ENCODE measurements around the gene FAM162A. TPM values are rescaled to one million over a fixed set of nuclear protein-coding genes. Genes with fewer than 3 reads are reported as not detected.
"Not testable (repeated sequence)": the region's sequence is repeated elsewhere in the genome, so short reads cannot be mapped to it uniquely, and the experiment has no call there.

FAM162A gene
- total RNA-seq, 2 experiments from 2014 or later: 106 to 109 TPM

DNA sequence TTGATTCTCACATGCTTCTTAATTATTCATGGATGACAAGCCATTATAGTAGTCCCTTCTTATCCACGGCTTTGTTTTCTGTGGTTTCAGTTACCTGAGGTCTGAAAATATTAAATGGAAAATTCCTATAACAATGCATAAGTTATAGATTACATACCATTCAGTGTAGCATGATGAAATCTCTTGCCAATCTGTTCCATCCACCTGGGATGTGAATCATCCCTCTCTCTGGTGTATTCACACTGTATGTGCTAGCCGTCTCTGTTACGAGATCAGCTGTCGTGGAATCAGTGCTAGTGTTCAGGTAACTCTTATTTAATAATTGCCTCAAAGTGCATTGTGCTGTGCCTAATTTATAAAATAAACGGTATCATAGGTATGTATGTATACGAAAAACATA, 26.7 kb downstream of the FAM162A start:
- ChIA-PET POLR2A (no interaction called here), CTCF (no interaction called here)

DNA sequence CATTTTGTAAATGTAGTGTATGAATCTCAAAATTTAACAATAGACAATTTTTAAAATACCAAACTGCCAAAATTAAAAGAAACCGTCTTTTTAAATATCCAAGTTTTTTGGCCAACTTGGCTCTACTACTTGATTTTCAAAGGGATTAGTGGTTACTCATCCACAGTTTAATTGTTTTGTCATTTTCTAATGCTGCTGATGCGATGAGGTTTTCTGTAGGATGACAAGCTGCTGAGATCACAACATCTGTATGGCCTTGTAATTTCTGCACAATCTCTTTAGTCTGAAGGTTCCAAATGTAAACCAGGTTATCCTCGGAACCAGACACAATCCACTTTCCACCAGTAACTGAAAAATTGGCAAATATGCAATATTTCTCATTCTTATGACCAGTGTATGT, 30.4 kb downstream of the FAM162A start:
- ChIA-PET POLR2A (no interaction called here), CTCF (no interaction called here)

GRCh38 chr3:122415104-122415744, 31.2 kb downstream of the FAM162A start:
- ChIA-PET POLR2A (interaction anchor here (0.5 to 2.5 kb wide), 5 partner anchors 31 to 264 kb away, joined by 3 to 15 read pairs (median 4); partner anchors contain the start of genes FAM162A and KPNA1), CTCF (interaction anchor here (0.5 to 1.7 kb wide), 3 partner anchors 8 to 574 kb away, joined by 3 to 7 read pairs (median 6); partner anchors contain the start of gene FAM162A)

DNA sequence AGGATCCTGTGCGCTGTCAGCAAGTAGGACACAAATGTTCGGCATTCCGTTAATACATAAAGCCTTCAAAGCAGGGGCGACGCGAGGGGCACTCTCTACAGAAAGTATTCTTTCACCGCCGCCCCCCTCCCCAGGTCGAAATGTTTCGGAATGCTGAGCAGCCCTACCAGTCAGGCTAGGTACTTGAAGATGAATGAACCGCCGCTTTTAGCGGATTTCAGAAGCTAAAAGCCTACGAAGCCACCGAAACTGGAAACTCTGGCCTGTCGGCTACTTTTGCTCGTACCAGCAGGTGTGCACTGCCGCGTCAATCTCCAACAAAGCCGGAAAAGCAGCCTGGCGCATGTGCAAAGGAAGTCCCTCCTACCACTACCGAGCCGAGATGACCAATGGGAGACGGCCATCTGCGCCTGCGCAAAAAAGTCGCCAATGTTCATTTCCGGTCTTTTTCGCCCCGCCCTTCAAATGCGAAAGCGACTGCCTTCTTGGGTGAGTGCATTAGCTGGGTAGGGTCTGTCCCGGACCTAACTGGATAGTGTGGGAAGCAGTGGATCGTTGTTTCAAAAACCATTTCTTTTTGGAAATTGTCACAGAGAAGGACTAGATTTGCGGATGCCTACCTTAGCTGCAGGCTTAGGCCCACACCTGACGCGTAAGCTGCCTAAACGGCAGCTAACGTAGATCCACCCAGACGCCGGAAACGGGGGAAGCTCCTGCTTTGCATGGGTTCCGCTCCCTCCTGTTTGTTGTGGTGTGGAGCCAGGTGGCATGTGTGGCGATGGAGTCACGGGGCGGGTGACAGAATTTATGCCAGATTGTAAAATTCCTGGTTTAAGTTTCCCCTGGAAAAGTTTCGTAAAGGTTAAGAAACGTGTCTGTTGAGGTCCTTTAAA, 32.0 kb downstream of the FAM162A start, which contains the start of gene WDR5B:
TSS of gene WDR5B (minus strand) at position 301 of the 893 bp plus-strand sequence. CDS start 534 bp downstream, outside the sequence.
- ChIA-PET POLR2A (interaction anchor here (0.5 to 2.5 kb wide), 7 partner anchors 23 to 265 kb away, joined by 3 to 15 read pairs (median 4); partner anchors contain the start of genes FAM162A, KPNA1 and PARP14), CTCF (interaction anchor here (0.5 to 1.7 kb wide), 4 partner anchors 9 to 575 kb away, joined by 3 to 7 read pairs (median 6); partner anchors contain the start of gene FAM162A)

- POLR2A ChIA-PET: interaction anchor here (1.2 to 2.5 kb wide), 3 partner anchors 33 to 264 kb away, joined by 4 to 15 read pairs (median 10); partner anchors contain the start of genes FAM162A, KPNA1 and PARP14
- CTCF ChIA-PET: interaction anchor here (1.2 kb wide), 1 partner anchor 24 kb away, joined by 5 read pairs; no protein-coding TSS in a partner anchor
Observed at GRCh38 chr3:122416966-122417365, 33.0 kb downstream of the FAM162A start.

DNA sequence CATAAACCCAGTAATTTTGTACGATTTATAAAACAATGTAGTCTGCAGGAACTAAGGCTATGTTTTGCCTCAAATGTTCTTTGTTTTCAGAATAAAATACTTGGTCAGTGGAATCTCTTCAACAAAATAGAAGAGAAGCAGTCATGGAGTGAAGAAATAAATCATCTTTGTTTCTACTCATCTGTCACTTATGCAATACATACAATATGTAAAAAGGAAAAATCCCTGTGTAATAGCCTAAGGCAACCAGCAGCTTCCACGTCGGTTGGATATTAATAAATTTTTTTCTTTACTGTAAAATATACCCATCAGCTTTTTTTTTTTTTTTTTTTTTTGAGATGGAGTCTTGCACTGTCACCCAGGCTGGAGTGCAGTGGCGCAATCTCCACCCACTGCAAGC, 37.1 kb downstream of the FAM162A start:
- ChIA-PET CTCF (no interaction called here), POLR2A (interaction anchor here (0.6 to 0.7 kb wide), 3 partner anchors 11 to 259 kb away, joined by 3 to 7 read pairs (median 7); partner anchors contain the start of genes KPNA1 and PARP14)

DNA sequence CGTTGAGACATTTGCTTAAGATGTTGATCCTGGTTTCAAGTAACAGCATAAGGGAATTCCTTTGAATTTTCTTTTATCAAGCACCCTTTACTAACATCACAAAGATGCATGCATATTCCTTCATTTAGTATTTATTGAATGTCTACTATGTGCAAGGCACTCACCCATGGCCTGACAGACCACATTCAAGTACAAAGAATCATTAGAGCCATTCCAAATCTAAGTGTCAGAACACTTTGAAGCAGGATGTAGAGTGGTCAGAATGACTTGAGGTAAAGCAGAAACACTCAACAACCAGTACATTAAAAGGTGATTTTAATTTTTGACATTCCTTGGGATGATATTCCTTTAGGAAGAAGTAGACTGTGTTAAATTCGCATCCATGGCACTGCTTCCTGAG, 37.9 kb downstream of the FAM162A start:
- POLR2A ChIA-PET: interaction anchor here (0.7 kb wide), 1 partner anchor 11 kb away, joined by 7 read pairs; no protein-coding TSS in a partner anchor
- CTCF ChIA-PET: no interaction called here

- POLR2A ChIA-PET: no interaction called here
- CTCF ChIA-PET: no interaction called here
Observed at GRCh38 chr3:122427857-122428471, 44.0 kb downstream of the FAM162A start.

- CTCF ChIA-PET: no interaction called here
- POLR2A ChIA-PET: no interaction called here
Observed at GRCh38 chr3:122430371-122430770, 46.4 kb downstream of the FAM162A start.

DNA sequence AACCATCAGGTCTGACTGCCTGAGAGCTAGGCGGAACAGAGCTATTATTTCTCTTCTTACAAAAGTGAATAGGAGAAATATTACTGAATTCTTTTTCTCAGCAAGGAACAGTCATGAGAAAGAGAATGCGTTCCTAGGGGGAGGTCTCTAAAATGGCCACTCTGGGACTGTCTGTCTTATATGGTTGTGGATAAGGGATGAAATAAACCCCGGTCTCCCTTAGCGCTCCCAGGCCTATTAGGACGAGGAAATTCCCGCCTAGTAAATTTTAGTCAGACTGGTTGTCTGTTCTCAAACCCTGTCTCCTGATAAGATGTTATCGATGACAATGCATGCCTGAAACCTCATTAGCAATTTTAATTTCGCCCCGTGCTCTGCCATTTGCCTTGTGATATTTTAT, 52.0 kb downstream of the FAM162A start:
- ChIA-PET CTCF (no interaction called here), POLR2A (no interaction called here)

- ChIA-PET CTCF (interaction anchor here (1.1 kb wide), 1 partner anchor 896 kb away, joined by 3 read pairs; no protein-coding TSS in a partner anchor), POLR2A (no interaction called here)
Observed at GRCh38 chr3:122443090-122443489, 59.1 kb downstream of the FAM162A start.

- POLR2A ChIA-PET: not testable (repeated sequence)
Observed at GRCh38 chr3:122443762-122444490, 59.9 kb downstream of the FAM162A start.

DNA sequence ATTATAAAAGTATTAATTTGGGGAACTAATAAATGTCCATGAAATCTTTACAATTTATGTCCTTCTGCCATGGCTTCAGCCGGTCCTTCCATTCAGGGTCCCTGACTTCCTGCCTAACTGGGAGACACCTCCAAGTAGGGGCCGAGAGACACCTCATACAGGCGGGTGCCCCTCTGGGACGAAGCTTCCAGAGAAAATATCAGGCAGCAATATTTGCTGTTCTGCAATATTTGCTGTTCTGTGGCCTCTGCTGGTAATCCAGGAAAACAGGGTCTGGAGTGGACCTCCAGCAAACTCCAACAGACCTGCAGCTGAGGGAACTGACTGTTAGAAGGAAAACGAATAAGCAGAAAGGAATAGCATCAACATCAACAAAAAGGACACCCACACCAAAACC, 60.5 kb downstream of the FAM162A start:
- CTCF ChIA-PET, POLR2A ChIA-PET: not testable (repeated sequence)

More at GRCh38 chr3:122443762-122444490, 59.9 kb downstream of the FAM162A start:
- CTCF ChIA-PET: interaction anchor here (1.1 kb wide), 1 partner anchor 897 kb away, joined by 3 read pairs; no protein-coding TSS in a partner anchor

DNA sequence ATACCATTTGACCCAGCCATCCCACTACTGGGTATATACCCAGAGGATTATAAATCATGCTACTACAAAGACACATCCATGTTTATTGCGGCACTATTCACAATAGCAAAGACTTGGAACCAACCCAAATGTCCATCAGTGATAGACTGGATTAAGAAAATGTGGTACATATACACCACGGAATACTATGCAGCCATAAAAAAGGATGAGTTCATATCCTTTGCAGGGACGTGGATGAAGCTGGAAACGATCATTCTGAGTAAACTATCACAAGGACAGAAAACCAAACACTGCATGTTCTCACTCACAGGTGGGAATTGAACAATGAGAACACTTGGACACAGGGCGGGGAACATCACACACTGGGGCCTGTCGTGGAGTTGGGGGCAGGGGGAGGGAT, 64.2 kb downstream of the FAM162A start:
- CTCF ChIA-PET, POLR2A ChIA-PET: not testable (repeated sequence)

DNA sequence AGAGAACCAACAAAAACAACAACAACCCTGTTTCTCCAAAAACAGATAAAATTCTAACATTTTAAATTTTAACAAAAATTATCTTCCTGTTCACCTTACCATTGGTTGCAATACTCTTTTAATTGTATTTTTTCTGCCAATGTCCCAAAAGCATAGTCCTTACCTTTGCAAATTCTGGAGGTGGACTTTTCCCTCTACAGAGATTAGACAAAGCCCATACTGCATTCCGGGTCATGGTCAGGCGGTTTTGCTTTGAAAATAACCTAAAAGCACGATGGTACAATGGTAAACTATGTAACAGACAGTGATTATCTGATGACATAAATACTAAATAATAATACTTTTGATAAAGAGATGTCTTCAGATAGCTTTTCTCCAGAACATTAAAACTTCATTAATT, 67.4 kb downstream of the FAM162A start:
- POLR2A ChIA-PET: no interaction called here
- CTCF ChIA-PET: no interaction called here

DNA sequence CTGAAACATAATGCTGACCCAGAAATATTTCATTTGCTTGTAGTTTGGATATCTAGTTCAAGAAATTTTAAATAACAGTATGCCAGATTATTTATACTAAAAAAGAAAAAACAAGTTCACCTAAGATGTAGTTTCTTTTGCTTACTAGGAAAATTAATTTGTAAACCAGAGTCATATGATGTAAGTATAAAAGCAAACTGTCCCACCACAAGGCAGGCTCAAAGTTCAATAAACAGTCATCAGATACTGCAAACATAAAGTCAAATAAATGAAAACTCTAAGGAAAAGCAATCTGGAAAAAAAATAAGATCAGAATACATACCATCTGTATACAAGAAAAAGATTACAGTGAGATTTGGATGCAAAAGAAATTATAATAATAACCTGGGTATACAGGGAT, 72.1 kb downstream of the FAM162A start:
- ChIA-PET POLR2A (no interaction called here), CTCF (no interaction called here)

GRCh38 chr3:122457706-122458105, 73.7 kb downstream of the FAM162A start:
- ChIA-PET POLR2A (no interaction called here), CTCF (no interaction called here)

DNA sequence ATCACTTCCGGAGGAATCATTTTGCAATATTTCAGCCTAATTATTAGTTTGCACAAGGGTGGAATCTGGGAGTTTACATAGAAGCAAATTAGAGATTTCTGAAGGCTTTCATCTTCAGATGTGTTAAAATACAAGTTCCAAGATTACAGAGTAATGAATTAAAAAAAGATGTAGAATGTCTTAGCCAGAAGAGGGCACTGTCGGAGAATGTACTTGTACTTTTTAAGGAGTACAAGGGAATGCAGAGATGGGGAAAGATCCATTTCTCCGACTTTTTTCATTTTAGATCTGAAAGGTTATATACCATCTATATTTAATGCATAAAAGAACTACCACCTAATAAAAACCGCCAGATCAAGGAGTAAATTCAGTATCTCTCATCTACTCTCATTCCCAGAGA, 75.0 kb downstream of the FAM162A start:
- CTCF ChIA-PET: interaction anchor here (0.7 to 0.8 kb wide), 2 partner anchors 66 to 220 kb away, joined by 3 read pairs; no protein-coding TSS in a partner anchor
- POLR2A ChIA-PET: no interaction called here

DNA sequence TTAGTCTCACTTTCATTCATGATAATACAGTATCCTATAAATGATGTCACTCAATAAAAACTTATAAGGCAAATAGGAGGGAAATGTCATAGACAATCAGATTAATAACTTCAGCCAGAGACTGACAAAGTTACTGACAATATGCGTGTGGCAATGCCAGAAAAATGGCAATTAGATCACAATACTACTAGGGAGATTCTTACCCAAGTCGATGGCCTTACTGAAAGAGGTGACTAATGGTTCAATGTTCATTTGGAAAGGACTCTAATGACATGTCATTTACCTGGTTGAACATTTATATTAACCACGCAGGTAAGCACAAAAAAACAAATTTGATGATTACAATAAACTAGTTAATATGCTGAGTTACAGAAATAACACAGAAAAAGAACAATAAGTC, 77.8 kb downstream of the FAM162A start:
- ChIA-PET CTCF (no interaction called here), POLR2A (no interaction called here)
